HCT116 (cell line): Measurements from ENCODE around the gene KMT2C.
"Not testable (repeated sequence)": the region's sequence is repeated elsewhere in the genome, so short reads cannot be mapped to it uniquely, and the experiment has no call there.

ENCODE experiments used
- CTCF ChIP-seq, 3 experiments: fragments of 200-600 bp in 1 of 3; sonication (generic) in 1 of 3; IDR thresholded peaks in 2 of 3; conservative IDR thresholded peaks in 1 of 3; 2 replicates each; pipeline ENCODE4 v1.5.1; 2012 to 2017; ENCODE audit warnings: low read depth in 2 of 3, low read length in 2 of 3, antibody characterized with exemption in 1 of 3, borderline replicate concordance in 1 of 3, control low read depth in 1 of 3, mild to moderate bottlenecking in 1 of 3, mixed read lengths in 1 of 3, mixed run types in 1 of 3, moderate library complexity in 1 of 3; ENCODE audit not compliant: insufficient read depth in 1 of 3
- EZH2 ChIP-seq: fragments of 200-600 bp; sonication (generic); IDR thresholded peaks from 2 replicates; pipeline ENCODE4 v1.6.1; 2017; ENCODE audit warnings: antibody characterized with exemption, mixed run types
- MAX ChIP-seq: IDR thresholded peaks from 2 replicates; pipeline ENCODE4 v1.6.1; 2012
- POLR2AphosphoS5 ChIP-seq: IDR thresholded peaks from 2 replicates; pipeline ENCODE4 v1.6.1; 2011; ENCODE audit warnings: mild to moderate bottlenecking, low read depth, low read length, moderate library complexity
- SP1 ChIP-seq: IDR thresholded peaks from 2 replicates; pipeline ENCODE4 v1.6.1; 2012; ENCODE audit warnings: low read depth
- YY1 ChIP-seq: IDR thresholded peaks from 2 replicates; pipeline ENCODE4 v1.6.1; 2011; ENCODE audit warnings: low read length, low read depth, moderate library complexity, mild to moderate bottlenecking; ENCODE audit not compliant: insufficient replicate concordance; ENCODE audit errors: extremely low read depth

- TF ChIP-seq CTCF (IDR thresholded peaks at IDR 0.05 in 2 of 3, conservative IDR thresholded peaks at IDR 0.05 in 1 of 3; ENCODE audit: borderline replicate concordance in 1 of 3, insufficient read depth in 1 of 3, low read depth in 2 of 3, low read length in 2 of 3); SP1; YY1; POLR2AphosphoS5; EZH2; MAX: not testable (repeated sequence)
These were observed 190.4 kb downstream of the KMT2C start for GRCh38 chr7:152245417-152245816.
